GM21576 (cell line): ENCODE measurements around the gene MACROD1.

ENCODE experiments used
- ATAC-seq: cut with Tn5 transposase; IDR thresholded peaks from one replicate; pipeline ENCODE4 v1.9.1; 2021; ENCODE audit warnings: mild to moderate bottlenecking, moderate library complexity; ENCODE audit not compliant: unreplicated experiment

Gene MACROD1

DNA sequence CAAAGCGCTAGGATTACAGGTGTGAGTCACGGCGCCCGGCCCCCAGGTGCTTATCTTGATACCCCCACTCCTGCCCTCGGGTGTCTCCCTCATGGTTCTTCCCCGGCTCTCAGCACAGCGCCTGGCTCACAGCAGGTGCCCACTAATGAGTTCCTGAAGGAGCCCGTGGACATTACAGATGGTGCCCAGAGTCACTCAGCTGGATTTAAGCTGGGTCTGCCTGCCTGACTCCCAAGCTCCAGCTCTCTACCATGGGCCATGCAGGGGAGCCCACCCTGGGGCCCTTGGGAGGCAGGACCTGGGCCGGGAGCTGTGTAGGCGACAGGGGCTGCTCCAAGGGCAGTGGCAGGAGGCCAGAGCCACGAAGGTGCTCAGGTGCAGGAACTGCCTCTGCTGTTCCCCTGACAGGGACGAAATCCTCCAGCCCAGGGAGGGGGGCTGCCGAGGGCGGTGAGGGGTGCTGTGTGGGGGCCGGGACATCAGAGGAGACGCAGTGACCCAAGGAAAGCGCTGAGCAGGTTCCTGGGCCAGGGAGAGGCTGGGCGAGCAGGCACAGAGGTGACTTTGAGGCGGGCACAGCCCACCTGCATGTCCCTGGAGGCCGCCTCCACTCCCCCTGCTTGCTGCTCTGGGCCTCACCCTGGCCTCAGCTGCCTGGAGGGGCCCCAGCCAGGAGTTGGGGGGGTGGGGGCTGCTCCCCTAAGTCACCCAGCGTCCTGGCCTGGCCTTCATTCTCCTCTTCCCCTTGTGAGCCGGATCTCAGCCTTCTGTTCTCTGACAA, 144.7 kb downstream of the MACROD1 start:
- no peak for ATAC-seq

GRCh38 chr11:64019106-64020037, 146.5 kb downstream of the MACROD1 start:
- ATAC-seq: no peak

GRCh38 chr11:64018310-64018709, 147.6 kb downstream of the MACROD1 start:
- ATAC-seq: no peak

DNA sequence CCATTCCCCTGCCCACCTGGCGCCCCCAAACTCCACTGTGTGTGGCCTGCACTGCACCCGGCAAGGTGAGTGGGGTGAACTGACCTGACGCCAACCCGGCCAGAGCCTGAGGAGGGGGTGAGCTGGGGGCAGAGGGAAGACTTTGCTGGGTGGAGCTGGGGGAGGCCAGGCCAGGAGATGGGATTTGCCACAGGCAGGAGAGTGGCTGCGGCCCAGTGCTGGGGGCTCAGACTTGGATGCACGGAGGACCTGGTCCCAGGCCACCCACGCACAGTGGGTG, 148.0 kb downstream of the MACROD1 start:
- no peak for ATAC-seq

- no peak for ATAC-seq
Measured at GRCh38 chr11:64015935-64016845, 149.7 kb downstream of the MACROD1 start.

DNA sequence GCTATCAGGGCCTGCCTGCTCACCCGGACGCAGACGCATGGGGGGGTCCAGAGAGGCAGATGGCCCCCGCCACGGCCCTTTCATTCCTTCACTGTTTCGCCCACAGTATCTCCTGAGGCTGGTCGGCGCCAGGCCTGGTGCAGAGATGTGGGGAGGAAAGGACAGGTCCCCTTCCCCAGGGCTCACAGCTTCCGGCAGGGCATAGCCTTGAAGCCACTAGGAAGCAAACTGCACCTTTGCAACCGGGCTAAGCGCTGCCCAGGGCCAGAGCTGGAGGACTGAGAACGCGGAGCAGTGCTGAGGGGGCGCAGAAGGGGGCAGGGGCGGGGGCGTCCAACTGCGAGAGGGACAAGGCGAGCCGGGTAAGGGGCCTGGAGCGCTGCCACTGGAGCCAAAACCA, 150.4 kb downstream of the MACROD1 start:
- no peak for ATAC-seq

GRCh38 chr11:64014356-64014755, 151.6 kb downstream of the MACROD1 start:
- no peak for ATAC-seq

- no peak for ATAC-seq
Measured at GRCh38 chr11:64013141-64013896, 152.6 kb downstream of the MACROD1 start.

GRCh38 chr11:64011371-64011770, 154.5 kb downstream of the MACROD1 start:
- no peak for ATAC-seq

- ATAC-seq: no peak
Measured at GRCh38 chr11:64010783-64011182, 155.1 kb downstream of the MACROD1 start.

DNA sequence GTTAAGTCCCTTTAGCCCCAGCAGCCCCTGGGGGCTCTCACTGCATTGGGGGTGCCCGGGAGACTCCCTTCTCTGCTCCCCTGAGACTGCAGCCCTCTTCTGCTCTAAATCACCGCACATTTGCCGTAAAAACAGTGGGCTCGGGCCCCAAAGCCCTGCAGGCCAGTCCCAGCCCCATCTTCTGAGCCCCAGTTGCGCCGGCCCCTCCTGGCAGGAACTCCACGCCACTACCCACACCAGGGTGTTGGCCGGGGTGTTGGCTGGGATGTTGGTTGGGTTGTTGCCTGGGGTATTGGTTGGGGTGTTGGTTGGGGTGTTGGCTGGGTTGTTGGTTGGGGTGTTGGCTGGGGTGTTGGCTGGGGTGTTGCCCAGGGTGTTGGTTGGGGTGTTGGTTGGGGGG, 156.2 kb downstream of the MACROD1 start:
- no peak for ATAC-seq

- no peak for ATAC-seq
Measured at GRCh38 chr11:64008914-64009633, 156.8 kb downstream of the MACROD1 start.

GRCh38 chr11:64008283-64008913, 157.5 kb downstream of the MACROD1 start:
- no peak for ATAC-seq

GRCh38 chr11:64007629-64008282, 158.2 kb downstream of the MACROD1 start:
- no peak for ATAC-seq

DNA sequence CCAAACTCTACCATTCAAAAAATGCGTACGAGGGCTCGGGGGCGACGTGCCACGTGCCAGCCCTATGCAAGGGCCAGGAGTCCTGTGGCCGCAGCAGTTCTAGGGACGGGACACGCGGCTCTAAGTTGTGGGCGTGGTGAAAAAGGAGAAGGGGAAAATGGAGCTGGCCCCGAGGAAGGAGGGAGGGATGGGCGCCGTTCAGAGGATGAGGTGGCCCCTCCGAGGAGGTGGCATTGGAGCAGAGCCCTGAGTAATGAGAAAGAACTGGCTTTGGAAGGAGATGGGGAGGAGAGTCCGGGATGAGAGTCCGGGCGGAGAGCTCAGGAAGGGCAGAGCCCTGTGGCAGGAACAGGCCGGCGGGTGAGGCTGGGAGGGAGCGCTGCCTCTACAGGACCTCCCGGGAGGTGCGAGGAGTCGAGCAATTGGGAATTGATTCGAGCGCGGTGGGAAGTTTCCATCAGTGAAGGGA, 158.7 kb downstream of the MACROD1 start:
- no peak for ATAC-seq

GRCh38 chr11:64006398-64006797, 159.5 kb downstream of the MACROD1 start:
- ATAC-seq: no peak

DNA sequence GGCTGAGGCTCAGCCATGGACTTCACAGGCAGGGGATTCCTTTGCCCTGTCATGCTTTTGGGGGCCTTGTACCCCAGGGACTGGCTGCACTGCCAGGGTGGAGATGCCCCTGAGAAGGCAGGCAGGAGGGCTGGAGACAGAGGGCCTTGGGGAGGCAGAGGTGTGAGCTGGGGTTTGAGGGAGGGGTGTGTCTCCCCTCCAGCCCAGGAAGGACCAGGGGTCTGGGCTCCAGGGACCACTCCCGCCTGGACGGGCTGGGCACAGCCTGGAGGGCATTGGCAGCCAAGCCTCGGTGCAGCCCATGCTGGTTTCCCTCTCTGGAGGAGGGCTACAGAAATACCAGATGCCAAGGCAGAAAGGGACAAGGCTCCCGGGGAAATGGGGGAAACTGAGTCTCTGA, 160.2 kb downstream of the MACROD1 start:
- no peak for ATAC-seq

DNA sequence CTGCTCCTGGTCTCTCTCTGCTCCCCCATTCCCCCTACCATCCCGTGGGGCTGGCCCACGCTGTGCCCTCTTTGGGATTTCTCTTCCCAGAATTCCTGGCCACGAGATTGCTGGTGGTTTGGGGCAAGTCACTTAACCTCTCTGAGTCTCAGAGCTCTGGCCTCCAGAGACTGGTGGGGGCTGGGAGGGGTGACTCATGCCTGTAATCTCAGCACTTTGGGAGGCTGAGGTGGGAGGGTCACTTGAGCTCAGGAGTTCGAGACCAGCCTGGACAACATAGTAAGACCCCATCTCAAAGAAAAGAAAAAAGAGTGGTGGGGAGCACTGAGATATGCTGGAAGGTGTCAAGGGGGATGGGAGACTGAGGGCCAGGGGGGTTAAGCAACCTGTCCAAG, 161.3 kb downstream of the MACROD1 start:
- no peak for ATAC-seq
